Kidney (tissue), 14 donors: ENCODE results near the gene SPARCL1. TPM values are rescaled to one million over a fixed set of nuclear protein-coding genes. Genes with fewer than 3 reads are reported as not detected.
A peak's percentile ranks its signal among the peaks of the same experiment; 100 is the strongest.

ENCODE experiments used
- DNase-seq, 5 donors: peaks; one replicate each; pipeline ENCODE4 v3.0.0-alpha.2; 2013 to 2020
- FAIRE-seq: peaks from 2 replicates; lab custom pipeline; 2012; peaks lifted over from hg19 to GRCh38; lab: Jason Lieb, UNC
- H3K27ac ChIP-seq, 2 donors: one replicate each; pipeline ENCODE4 v1.7.0; 2013; ENCODE audit warnings: low read depth in 2 of 2, low read length in 2 of 2, inconsistent platforms in 1 of 2
- H3K27me3 ChIP-seq: one replicate; pipeline ENCODE4 v1.7.1; 2013; ENCODE audit warnings: low read length, inconsistent platforms; ENCODE audit not compliant: control insufficient read depth, insufficient read depth
- H3K36me3 ChIP-seq, 3 donors: one replicate each; pipeline versions ENCODE4 v1.7.0 to v1.7.1; 2013; ENCODE audit warnings: low read length in 3 of 3, control low read depth in 1 of 3, inconsistent platforms in 1 of 3; ENCODE audit not compliant: insufficient read depth in 3 of 3, control insufficient read depth in 2 of 3
- H3K4me1 ChIP-seq, 3 donors: one replicate each; pipeline versions ENCODE4 v1.7.0 to v1.7.1; 2013; ENCODE audit warnings: low read length in 3 of 3, inconsistent platforms in 1 of 3, low read depth in 1 of 3; ENCODE audit not compliant: control insufficient read depth in 2 of 3, insufficient read depth in 2 of 3
- H3K4me3 ChIP-seq, 3 donors: one replicate each; pipeline versions ENCODE4 v1.7.0 to v1.8.1; 2013; ENCODE audit warnings: low read length in 3 of 3, control low read depth in 1 of 3, inconsistent platforms in 1 of 3
- H3K9ac ChIP-seq, 3 donors: one replicate each; pipeline versions ENCODE4 v1.7.0 to v1.7.1; 2013; ENCODE audit warnings: low read length in 3 of 3, control low read depth in 1 of 3, inconsistent platforms in 1 of 3
- H3K9me3 ChIP-seq, 3 donors: one replicate each; pipeline versions ENCODE4 v1.7.0 to v1.7.1; 2013; ENCODE audit warnings: low read length in 3 of 3, control low read depth in 1 of 3, inconsistent platforms in 1 of 3; ENCODE audit not compliant: control insufficient read depth in 2 of 3, insufficient read depth in 1 of 3
- intact Hi-C: fragments of 100-400 bp; cut with DNase I; formaldehyde crosslinking; loops from one replicate; pipeline ENCODE4 v1.11.1; 2022
- polyA plus RNA-seq: library from polyadenylated mRNA; stranded (reverse); fragments of 350-450 nt; fragmentation: Illumina TruSeq; extraction: RNeasy Lipid Tissue Mini Kit (QIAGEN cat#74804); gene quantifications from one replicate; pipeline ENCODE4 v1.2.3, GENCODE V29; 2014; ENCODE audit warnings: low read depth, low replicate concordance; ENCODE audit not compliant: insufficient read depth
- total RNA-seq: library from RNA; stranded (reverse); fragmentation: NEBNext Ultra II Directional; extraction: Animal tissue kit (Norgen Biotek cat#: 25700); gene quantifications from one replicate; pipeline ENCODE4 v1.2.1, GENCODE V29; 2021
- TF ChIP-seq, protein P1 (sequence below): IDR thresholded peaks from 3 replicates; pipeline ENCODE4 v1.5.1; 2012; ENCODE audit warnings: mild to moderate bottlenecking, moderate library complexity, borderline replicate concordance; ENCODE audit not compliant: insufficient read depth; ENCODE audit errors: extremely low read depth
- donor health status: control.
- donor health status: control.
- donor health status: control.
- donor health status: control.
- donor health status: control.
- donor health status: DM: yes; HTN: yes; CAD: no.
- donor health status: Normal renal cell carcinoma (clear cell type).

Gene SPARCL1
- total and polyA plus RNA-seq, 2 donors from 2014 or later: 87.4 to 322 TPM

DNA sequence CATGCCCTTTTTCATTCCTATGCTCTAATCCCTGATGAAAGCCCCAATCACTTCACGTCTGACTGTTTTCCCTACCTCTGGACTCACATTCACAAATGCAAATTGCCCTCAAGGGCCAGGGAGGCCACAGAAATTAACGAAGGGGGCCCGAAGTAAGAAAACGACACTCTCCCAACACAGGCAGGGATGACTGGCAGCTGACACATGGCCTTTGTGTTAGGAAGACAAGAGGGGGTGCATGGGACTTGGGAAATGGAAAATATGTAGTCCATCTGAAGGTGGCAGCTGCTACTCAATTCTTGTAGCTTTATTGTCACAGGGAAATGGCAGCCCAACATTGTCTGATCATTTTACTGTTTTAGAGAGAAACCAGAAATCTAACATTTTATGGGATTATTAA lies 12.3 kb upstream of the SPARCL1 start:
- H3K9me3 ChIP-seq: no peaks in the 10 kb centered on the region
- TF ChIP-seq, protein P1, sequence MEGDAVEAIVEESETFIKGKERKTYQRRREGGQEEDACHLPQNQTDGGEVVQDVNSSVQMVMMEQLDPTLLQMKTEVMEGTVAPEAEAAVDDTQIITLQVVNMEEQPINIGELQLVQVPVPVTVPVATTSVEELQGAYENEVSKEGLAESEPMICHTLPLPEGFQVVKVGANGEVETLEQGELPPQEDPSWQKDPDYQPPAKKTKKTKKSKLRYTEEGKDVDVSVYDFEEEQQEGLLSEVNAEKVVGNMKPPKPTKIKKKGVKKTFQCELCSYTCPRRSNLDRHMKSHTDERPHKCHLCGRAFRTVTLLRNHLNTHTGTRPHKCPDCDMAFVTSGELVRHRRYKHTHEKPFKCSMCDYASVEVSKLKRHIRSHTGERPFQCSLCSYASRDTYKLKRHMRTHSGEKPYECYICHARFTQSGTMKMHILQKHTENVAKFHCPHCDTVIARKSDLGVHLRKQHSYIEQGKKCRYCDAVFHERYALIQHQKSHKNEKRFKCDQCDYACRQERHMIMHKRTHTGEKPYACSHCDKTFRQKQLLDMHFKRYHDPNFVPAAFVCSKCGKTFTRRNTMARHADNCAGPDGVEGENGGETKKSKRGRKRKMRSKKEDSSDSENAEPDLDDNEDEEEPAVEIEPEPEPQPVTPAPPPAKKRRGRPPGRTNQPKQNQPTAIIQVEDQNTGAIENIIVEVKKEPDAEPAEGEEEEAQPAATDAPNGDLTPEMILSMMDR: no peak
- H3K4me1 ChIP-seq: no peaks in the 10 kb centered on the region
- H3K27me3 ChIP-seq: no peaks in the 10 kb centered on the region
- no peak overlapping the region for H3K9ac ChIP-seq
- H3K36me3 ChIP-seq: no peaks in the 10 kb centered on the region
- intact Hi-C loops: no loop called here
- H3K4me3 ChIP-seq: no peak overlapping the region
- DNase-seq (no peak), FAIRE-seq (no peak)
- no peak overlapping the region for H3K27ac ChIP-seq

DNA sequence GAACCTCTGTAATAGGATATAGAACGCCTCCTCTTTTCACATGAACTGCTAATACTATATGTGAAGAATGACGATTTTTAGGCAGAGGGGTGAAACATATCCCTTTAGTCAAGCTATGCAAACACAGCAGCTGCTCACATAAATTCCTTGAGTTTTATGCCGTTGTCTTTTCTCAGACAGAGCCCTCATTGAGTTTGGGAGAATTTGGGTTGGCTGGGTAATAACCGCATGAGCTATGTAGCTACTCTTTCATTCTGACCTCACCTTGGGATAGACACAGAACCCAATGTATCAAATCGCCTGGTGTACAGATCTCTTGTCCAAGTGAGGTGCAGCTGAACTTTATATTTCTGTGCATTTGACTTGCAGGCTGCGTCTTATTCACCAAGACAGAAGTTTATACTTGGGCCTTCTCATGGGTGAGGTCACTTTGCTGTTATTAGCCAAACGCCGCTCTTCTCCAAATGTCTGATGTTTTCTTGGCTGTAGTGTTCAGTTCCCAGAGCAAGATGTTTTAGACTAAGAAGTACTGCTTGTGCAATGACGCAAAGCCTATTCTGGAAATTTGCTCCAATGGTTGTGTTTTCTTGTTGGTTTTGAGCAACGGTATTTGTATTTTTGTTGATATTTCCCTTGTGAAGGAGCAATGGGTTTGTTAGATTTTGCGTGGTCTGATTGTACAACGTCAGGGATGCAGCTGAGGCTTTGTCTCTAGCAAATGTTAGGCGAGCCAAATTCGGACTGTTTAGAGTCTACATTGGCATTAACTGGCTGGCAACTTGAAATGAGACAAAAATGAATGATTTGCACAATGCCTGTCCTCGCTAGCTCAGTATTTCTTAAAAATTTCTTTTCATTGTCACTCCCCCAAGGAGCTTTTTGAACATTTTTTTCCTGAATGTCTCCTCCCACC lies 11.2 kb upstream of the SPARCL1 start:
- Histone ChIP-seq H3K9me3 (no peaks in the 10 kb centered on the region), H3K27me3 (no peaks in the 10 kb centered on the region), H3K36me3 (no peaks in the 10 kb centered on the region), H3K27ac (no peak overlapping the region), H3K9ac (no peak overlapping the region), H3K4me3 (no peak overlapping the region), H3K4me1 (no peaks in the 10 kb centered on the region)
- DNase-seq: peak in 2 of 5 donors; percentile 29 to 78
- TF ChIP-seq, protein P1: no peak
- no peak for FAIRE-seq
- intact Hi-C loops: no loop called here

DNA sequence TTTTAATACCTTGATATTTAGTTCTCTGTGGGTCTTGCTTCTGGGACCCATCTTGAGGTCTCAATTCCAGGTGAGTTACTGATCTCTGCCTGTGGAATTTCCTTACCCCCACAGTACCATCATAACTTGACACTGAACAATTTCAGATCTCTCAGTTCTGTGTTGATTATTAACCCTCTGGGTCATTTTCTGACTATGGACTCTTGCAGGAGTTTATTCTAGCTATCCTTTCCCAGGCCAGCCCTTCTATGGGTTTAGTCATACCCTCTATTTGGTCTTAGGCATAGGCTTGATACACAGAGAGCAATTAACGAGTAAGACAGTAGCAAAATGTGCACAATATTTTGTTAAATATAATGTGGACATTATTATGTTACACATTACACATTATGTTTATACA lies 3.7 kb upstream of the SPARCL1 start:
- no peaks in the 10 kb centered on the region for H3K9me3 ChIP-seq
- no peak overlapping the region for H3K4me3 ChIP-seq
- DNase-seq: no peak
- TF ChIP-seq, protein P1: no peak
- peaks cover 0 to 6% (median 5%) of the 10 kb centered on the region in 3 donors for H3K4me1 ChIP-seq
- no peaks in the 10 kb centered on the region for H3K27me3 ChIP-seq
- intact Hi-C loops: no loop called here
- no peak overlapping the region for H3K27ac ChIP-seq
- H3K36me3 ChIP-seq: no peaks in the 10 kb centered on the region
- H3K9ac ChIP-seq: no peak overlapping the region
- FAIRE-seq: peak; percentile 84
